ENCODE measurements around the gene DELE1.

DNA sequence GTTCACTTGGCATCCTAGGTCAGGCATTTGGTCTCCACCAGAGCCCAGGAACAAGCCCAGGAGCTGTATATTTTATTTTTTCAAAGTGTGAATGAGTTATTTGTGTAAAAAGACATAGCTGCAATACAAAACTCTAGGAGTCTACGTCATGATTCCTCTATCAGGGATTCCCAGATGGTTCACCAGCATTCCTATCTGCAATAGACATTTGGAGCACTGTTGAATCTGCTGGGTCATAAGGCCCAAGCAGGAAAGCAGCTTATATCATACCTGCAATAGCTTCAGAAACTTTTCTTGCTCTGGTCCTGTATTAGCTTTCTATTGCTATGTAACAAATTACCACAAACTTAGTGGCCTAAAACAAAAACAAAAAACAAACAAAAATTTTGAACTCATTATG, 16.7 kb upstream of the DELE1 start:
- TF ChIP-seq, protein P1, sequence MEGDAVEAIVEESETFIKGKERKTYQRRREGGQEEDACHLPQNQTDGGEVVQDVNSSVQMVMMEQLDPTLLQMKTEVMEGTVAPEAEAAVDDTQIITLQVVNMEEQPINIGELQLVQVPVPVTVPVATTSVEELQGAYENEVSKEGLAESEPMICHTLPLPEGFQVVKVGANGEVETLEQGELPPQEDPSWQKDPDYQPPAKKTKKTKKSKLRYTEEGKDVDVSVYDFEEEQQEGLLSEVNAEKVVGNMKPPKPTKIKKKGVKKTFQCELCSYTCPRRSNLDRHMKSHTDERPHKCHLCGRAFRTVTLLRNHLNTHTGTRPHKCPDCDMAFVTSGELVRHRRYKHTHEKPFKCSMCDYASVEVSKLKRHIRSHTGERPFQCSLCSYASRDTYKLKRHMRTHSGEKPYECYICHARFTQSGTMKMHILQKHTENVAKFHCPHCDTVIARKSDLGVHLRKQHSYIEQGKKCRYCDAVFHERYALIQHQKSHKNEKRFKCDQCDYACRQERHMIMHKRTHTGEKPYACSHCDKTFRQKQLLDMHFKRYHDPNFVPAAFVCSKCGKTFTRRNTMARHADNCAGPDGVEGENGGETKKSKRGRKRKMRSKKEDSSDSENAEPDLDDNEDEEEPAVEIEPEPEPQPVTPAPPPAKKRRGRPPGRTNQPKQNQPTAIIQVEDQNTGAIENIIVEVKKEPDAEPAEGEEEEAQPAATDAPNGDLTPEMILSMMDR (IDR thresholded peaks at IDR 0.05; ENCODE audit: borderline replicate concordance, extremely low read depth, low read length, poor library complexity, severe bottlenecking): no peak
- TF ChIP-seq EZH2 (IDR thresholded peaks at IDR 0.05; ENCODE audit: borderline replicate concordance, low read depth, low read length, severe bottlenecking): no peak
